ENCODE results near the gene SPC24.

GRCh38 chr19:11151181-11151580 is 4.4 kb downstream of the SPC24 start:
- TF ChIP-seq POLR2AphosphoS5 (IDR thresholded peaks at IDR 0.05; ENCODE audit: low read depth, low read length) (no peak), CTCF (IDR thresholded peaks at IDR 0.05) (no peak), TCF7L2 (IDR thresholded peaks at IDR 0.05; ENCODE audit: low read depth, low read length) (no peak), REST (IDR thresholded peaks at IDR 0.05; ENCODE audit: insufficient read depth in 1 of 2, low read depth in 2 of 2, low read length in 1 of 2) (no peak), SIN3A (IDR thresholded peaks at IDR 0.05; ENCODE audit: borderline replicate concordance, insufficient read depth, low read depth, low read length) (no peak)

Measured in Panc1 (cell line).